ENCODE results near the gene TMEM235. TPM values are rescaled to one million over a fixed set of nuclear protein-coding genes. Genes with fewer than 3 reads are reported as not detected.

TMEM235 gene
- total and polyA plus RNA-seq, 2 donors (not counting 3 experiments of a cell fraction or from before 2014, with no cell fraction given) = 0.04 to 0.38 TPM

DNA sequence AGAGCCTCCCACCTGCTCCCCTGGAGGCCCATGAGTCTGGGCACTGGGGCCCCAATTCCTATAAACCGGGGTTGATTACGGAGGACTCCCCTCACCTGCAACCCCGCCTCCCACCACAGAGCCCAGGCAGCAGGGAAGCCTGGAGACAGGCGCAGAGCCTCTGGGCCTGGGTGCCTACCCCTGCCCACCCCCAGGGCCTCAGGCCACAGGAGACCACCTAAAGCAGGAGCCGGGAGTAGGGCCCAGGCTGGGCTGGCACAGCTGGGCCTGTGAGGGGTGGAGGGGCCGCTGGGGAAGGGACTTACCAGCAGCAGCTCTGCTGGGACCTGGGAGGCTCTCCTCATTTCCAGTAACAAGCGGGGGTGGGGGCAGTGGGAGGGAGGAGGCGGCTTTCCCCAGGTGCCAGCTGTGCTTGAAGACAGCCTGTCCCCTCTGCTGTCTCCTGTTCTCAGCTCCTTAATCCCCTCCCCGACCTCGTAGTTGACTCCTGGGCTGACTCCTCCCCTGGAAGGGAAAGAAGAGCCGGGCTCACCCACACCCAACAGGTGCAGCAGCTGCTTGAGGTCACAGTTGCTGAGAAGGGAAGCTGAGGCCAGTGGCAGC is 46.8 kb downstream of the TMEM235 start:
- Histone ChIP-seq H3K27ac (ENCODE audit: insufficient read depth, low read depth, low read length) (no peak overlapping the region), H3K4me3 (replicated peaks in 1 of 3; ENCODE audit: insufficient read depth in 1 of 3, low read depth in 1 of 3, low read length in 3 of 3) (no peak overlapping the region), H3K79me2 (ENCODE audit: control insufficient read depth, insufficient read depth, low read length) (no peaks in the 10 kb centered on the region), H3K9ac (replicated peaks; ENCODE audit: extremely low read depth, insufficient read depth, low read length) (no peak overlapping the region), H3K27me3 (ENCODE audit: control insufficient read depth in 2 of 2, insufficient read depth in 2 of 2, low read length in 2 of 2) (peaks cover 0 to under 1% of the 10 kb centered on the region in 2 experiments), H3K36me3 (ENCODE audit: control insufficient read depth in 2 of 2, extremely low read depth in 1 of 2, insufficient read depth in 2 of 2, low read length in 2 of 2) (no peaks in the 10 kb centered on the region), H3K4me2 (ENCODE audit: insufficient read depth, low read length) (no peak overlapping the region), H3K9me1 (replicated peaks; ENCODE audit: control insufficient read depth, extremely low read depth, insufficient read depth, low read length) (no peaks in the 10 kb centered on the region), H3K4me1 (ENCODE audit: control insufficient read depth, extremely low read depth, insufficient read depth, low read length) (no peaks in the 10 kb centered on the region), H4K20me1 (replicated peaks; ENCODE audit: control insufficient read depth, extremely low read depth, insufficient read depth, low read length) (no peaks in the 10 kb centered on the region), H2AFZ (ENCODE audit: low read depth, low read length) (no peak overlapping the region), H3K9me3 (replicated peaks; ENCODE audit: control insufficient read depth, insufficient read depth, low read length) (no peaks in the 10 kb centered on the region)
- ChIA-PET POLR2A (no interaction called here), CTCF (no interaction called here)
- TF ChIP-seq, protein P1, sequence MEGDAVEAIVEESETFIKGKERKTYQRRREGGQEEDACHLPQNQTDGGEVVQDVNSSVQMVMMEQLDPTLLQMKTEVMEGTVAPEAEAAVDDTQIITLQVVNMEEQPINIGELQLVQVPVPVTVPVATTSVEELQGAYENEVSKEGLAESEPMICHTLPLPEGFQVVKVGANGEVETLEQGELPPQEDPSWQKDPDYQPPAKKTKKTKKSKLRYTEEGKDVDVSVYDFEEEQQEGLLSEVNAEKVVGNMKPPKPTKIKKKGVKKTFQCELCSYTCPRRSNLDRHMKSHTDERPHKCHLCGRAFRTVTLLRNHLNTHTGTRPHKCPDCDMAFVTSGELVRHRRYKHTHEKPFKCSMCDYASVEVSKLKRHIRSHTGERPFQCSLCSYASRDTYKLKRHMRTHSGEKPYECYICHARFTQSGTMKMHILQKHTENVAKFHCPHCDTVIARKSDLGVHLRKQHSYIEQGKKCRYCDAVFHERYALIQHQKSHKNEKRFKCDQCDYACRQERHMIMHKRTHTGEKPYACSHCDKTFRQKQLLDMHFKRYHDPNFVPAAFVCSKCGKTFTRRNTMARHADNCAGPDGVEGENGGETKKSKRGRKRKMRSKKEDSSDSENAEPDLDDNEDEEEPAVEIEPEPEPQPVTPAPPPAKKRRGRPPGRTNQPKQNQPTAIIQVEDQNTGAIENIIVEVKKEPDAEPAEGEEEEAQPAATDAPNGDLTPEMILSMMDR (IDR thresholded peaks at IDR 0.05; ENCODE audit: extremely low read depth in 1 of 2, insufficient read depth in 1 of 2, low read depth in 1 of 2, low read length in 2 of 2) = no peak
- TF ChIP-seq, protein P2, sequence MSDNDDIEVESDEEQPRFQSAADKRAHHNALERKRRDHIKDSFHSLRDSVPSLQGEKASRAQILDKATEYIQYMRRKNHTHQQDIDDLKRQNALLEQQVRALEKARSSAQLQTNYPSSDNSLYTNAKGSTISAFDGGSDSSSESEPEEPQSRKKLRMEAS (IDR thresholded peaks at IDR 0.05; ENCODE audit: insufficient read depth, insufficient read length) = no peak
- TF ChIP-seq JUN (IDR thresholded peaks at IDR 0.05; ENCODE audit: borderline replicate concordance, insufficient read depth, insufficient read length, low read depth) = no peak
- TF ChIP-seq GATA2 (IDR thresholded peaks at IDR 0.05; ENCODE audit: insufficient read depth, insufficient read length, low read depth, low read length) = no peak
- TF ChIP-seq EZH2 (IDR thresholded peaks at IDR 0.05; ENCODE audit: borderline replicate concordance, low read depth, low read length, severe bottlenecking) = no peak
- no peak for TF ChIP-seq MYC (IDR thresholded peaks at IDR 0.05; ENCODE audit: low read depth, low read length)
- TF ChIP-seq POLR2A (IDR thresholded peaks at IDR 0.05; ENCODE audit: low read depth, low read length) = no peak
- no peak for TF ChIP-seq FOS (IDR thresholded peaks at IDR 0.05; ENCODE audit: borderline replicate concordance, insufficient read depth, low read length)
- no peak for TF ChIP-seq POLR2AphosphoS5 (IDR thresholded peaks at IDR 0.05; ENCODE audit: insufficient read depth, low read depth, low read length)
- DNase-seq (ENCODE audit: low read depth, low spot score) = no peak
- intact Hi-C loops (cut with micrococcal nuclease) = no loop called here
- no peak for FAIRE-seq
- BruUV-seq (replicated peaks) = no TSS peak
- dilution Hi-C loops (cut with MboI; ENCODE audit: extremely low pct_ligation_motif_present, low sequenced_read_pairs) = no loop called here
